ENCODE results near the gene TRABD2A.
"Not testable (repeated sequence)": the region's sequence is repeated elsewhere in the genome, so short reads cannot be mapped to it uniquely, and the experiment has no call there.

The TRABD2A gene

DNA sequence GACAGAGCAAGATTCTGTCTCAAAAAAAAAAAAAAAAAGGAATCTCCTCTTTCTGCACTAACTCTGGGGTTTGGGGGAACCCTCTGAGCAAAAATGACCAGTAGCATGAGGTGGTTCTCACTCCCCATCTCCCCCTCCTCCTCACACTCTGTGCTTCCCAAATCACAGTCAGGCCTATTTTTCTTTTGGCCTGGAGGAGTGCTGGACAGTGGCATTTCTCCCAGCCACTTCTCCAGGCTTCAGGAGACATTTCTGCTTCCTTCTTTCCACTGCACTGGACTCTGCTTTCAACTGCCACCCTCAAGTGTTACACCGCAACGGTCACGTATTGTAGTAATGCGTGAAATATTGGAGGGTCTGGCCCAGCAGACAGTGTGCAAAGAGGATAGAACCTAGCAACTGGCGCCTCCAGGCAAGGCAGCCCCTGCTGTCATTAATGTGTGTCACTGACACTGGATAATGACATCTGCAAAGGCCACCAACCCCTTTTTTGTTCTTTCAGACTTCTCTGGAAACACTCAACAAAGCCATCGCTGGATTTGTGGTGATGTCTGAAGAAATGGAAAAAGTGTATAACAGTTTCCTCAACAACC lies 68.9 kb downstream of the TRABD2A start:
- DNase-seq, result no peak

- DNase-seq, result no peak
These were observed 72.6 kb downstream of the TRABD2A start for GRCh38 chr2:84808279-84808678.

- DNase-seq, result no peak
These were observed 73.8 kb downstream of the TRABD2A start for GRCh38 chr2:84807063-84807485.

DNA sequence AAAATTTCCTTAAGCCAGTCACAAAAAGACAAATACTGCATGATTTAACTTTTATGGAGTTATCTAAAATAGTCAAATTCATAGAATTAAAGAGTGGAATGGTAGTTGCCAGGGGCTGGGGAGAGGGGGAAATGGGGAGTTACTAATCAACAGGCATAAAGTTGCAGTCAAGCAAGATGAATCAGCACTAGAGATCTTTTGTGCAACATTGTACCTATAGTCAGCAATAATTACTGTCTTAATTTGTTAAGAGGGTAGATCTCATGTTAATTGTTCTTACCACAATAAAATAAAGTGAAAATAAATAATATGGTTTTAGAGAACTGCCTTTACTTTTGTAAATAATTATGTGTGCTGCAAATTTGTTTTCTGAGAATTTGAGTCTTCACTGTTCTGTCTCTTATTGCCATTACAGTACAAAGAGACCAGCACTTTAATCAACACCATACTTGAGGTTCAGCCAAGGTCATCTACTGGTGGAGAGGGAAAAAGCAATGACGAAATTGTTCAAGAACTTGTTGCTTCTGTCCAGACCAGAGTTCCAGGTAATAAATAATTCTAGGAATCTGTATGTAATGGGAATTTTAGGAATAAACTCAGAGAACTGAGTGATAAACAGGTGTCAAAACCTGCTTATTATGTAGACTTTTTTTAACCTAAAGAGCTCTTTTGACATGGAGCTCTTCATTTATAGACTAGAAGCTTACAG lies 75.5 kb downstream of the TRABD2A start:
- DNase-seq, result no peak

DNA sequence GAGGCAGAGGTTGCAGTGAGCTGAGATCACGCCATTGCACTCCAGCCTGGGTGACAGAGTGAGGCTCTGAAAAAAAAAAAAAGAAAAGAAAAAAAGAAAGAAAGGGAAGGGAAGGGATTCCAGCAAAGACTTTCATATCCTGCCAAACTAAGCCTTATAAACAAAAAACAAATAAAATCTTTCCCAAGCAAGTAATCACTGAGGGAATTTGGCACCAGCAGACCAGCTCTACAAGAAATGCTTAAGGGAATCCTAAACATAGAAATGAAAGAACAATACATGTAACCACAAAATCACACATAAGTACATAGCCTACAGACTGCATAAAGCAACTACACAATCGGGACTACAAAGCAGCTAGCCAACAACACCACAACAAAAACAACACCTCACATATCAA lies 79.1 kb downstream of the TRABD2A start:
- DNase-seq, result no peak

DNA sequence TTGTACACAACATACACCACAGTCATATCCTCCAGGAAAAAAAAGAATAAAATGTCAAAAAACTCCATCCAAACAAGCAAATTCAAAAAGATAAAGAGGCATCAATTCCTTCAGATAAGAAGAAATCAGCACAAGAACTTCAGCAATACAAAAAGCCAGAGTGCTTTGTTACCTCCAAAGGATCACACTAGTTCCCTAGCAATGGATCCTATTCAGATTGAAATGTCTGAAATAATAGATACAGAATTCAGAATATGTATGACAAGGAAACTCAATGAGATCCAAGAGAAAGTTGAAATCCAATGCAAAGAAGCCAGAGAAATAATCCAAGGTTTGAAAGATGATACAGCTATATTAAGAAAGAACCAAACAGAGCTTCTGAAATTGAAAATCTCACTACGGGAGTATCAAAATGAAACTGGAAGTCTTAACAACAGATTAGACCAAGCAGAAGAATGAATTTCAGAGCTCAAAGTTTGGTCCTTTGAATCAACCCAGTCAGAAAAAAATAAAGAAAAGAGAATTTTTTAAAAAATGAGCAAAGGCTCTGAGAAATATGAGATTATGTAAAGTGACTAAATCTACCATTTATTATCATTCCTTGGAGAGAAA lies 80.6 kb downstream of the TRABD2A start:
- no peak for DNase-seq

GRCh38 chr2:84799772-84800171 lies 81.1 kb downstream of the TRABD2A start:
- no peak for DNase-seq

- DNase-seq, result no peak
These were observed 83.6 kb downstream of the TRABD2A start for GRCh38 chr2:84797271-84797670.

GRCh38 chr2:84796798-84797197 lies 84.1 kb downstream of the TRABD2A start:
- DNase-seq, result no peak

DNA sequence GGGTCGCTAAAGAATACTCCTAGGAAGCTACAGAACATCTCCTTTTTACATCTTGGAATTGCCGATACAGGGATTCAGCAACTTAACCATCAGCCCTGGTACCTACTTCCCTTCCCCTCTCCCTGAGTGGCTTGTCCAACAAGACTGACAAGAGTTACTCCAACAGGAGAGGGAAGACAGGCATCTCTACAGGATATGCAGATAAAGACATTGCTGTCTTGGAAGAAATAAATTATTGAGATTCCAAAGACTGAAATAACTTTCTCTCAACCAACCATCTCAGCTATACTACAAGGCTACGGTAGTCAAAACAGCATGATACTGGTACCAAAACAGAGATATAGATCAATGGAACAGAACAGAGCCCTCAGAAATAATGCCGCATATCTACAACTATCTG lies 87.2 kb downstream of the TRABD2A start:
- no peak for DNase-seq

DNA sequence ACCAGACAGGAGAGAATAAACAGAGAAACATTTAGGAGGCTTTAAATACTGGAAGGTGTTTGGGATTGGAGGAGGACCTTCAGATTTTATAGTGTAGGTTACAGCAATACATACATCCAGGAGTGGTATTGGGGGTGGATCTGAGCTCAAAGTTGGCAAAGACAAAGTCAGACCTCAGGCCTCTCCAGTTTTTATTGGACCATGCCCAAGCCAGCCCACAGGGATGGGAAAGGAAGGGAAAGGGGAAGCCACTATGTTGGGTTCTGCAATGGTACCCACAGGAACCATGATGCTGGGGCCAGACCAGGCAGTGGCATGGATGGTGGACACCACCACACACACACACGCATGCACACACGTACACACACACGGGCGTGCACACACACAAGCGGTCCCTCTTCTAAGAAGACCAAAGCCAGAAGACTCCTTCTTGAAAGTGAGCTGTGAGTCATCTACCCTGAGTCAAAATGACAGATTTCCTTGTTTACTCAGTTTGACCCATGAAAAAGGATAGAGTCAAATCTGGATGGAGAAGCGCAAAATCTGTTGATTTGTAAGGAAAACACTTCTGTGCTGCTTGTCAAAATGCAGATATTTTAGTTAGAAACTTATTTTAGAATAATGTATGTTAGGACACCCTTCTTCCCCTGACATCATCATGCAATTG lies 87.9 kb downstream of the TRABD2A start:
- no peak for DNase-seq

DNA sequence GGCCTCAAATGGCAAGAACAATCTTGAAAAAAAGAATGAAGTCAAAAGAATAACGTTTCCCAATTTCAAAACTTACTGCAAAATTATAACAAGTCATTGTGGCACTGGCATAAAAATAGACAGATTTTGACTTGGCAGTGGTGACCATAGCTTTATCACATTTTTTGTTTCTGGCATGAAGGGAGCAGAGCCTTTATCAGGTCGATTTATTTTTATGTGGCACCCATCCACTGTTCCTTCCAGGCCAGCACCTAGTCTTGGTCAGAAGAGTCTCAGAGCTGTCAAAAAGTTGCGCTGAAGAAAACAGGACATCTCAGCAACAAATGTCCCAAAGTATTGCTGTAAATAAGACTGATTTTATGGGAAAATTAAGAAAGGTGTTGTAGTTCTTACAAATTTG lies 92.4 kb downstream of the TRABD2A start:
- DNase-seq, result no peak

DNA sequence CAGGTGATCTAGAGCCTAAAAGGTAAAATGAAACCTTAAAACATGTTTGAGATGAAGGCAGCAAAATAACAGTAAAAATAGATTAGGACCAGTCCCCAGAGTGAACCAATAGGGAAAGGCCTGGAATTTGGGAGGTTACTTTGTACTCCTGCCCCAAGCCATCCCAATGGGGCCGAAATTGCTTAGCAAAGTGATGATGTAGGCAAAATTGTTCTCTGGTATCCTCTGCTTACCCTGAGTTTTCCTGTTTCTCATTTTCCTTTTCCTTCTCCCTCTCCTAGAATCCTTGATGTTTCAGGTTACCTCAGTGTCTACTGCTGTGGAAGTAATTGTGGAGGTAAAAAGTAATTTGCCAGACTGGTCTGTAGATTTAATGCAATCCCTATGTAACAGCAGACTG lies 92.9 kb downstream of the TRABD2A start:
- DNase-seq, result no peak

- no peak for DNase-seq
These were observed 94.3 kb downstream of the TRABD2A start for GRCh38 chr2:84786601-84787000.

- no peak for DNase-seq
These were observed 94.9 kb downstream of the TRABD2A start for GRCh38 chr2:84785950-84786349.

GRCh38 chr2:84782717-84783442 lies 98.0 kb downstream of the TRABD2A start:
- no peak for DNase-seq

DNA sequence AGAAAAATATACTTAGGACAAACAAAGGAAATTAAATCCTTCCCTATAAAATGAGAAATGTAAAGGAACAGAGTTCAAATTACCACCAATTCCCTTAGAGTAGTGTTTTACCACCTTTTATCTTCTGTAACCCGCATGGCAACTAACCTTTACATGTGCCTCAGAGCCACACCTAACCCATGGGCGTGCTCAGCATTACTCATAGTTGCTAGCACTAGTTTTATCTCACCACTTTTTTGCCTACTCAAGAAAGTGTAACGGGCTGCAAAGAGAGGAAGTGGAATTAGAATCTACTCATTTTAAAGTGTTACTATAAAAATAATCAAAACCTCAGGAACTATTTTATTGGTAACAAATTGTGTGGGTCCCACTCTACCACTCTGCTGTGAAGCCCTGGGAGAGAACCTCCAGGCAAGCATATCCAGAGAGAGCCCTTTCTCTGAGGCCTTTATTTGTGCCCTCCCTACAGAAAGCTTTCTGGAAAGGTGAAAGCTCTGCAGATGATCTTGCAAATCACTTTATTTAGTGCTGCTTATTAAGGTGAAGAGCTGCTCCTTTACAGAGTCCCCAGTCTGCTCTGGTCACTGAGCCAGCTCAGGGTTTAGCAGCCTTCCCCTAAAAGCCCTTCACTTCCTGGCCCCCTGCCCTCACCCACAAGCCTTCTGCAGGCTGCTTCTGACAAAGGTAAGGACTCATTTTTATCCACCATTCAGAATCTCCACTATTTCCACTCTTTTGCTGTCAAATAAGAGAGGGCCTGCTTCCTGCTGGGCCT lies 98.8 kb downstream of the TRABD2A start:
- no peak for DNase-seq

GRCh38 chr2:84779781-84780180 lies 101.1 kb downstream of the TRABD2A start:
- no peak for DNase-seq

DNA sequence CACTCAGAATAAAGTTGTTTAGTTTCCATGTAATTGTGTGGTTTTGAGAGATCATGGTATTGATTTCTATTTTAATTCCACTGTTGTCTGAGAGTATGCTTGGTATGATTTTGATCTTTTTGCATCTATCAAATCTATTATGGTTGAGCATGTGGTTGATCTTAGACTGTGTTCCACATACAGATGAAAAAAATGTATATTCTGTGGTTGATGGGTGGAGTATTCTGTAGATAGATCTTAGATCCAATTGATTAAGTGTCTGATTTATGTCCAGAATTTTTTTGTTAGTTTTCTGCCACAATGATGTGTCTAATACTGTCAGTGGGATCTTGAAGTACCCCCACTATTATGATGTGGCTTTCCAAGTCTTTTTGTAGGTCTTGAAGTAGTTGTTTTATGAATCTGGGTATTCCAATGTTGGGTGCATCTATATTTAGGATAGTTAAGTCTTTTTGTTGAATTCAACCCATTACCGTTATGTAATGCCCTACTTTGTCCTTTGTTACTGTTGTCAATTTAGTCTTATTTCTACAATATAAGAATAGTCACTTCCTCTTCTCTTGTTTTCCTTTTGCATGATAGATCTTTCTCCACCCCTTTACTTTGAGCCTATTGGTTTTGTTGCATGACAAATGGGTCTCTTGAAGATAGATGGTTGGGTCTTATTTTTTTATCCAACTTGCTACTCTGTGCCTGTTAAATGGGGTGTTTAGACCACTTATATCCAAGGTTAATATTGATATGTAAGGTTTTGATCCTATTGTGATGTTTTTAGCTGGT lies 101.8 kb downstream of the TRABD2A start:
- no peak for DNase-seq

GRCh38 chr2:84776011-84776410 lies 104.9 kb downstream of the TRABD2A start:
- DNase-seq, result no peak

- DNase-seq, result not testable (repeated sequence)
These were observed 107.3 kb downstream of the TRABD2A start for GRCh38 chr2:84773562-84773961.

Measured in kidney glomerular epithelial cell (primary cell).